Activated CD4-positive, CD25-positive, alpha-beta regulatory T cell treated with anti-CD3 and anti-CD28 coated beads, Interleukin-2, amount 50 U/mL, for 24 hours (primary cell): ENCODE results near the gene RHOG.
"Not testable (repeated sequence)": the region's sequence is repeated elsewhere in the genome, so short reads cannot be mapped to it uniquely, and the experiment has no call there.

ENCODE experiments used
- ATAC-seq, 2 donors: fragments of 150-1000 bp; cut with Tn5 transposase; one replicate each; pipeline ENCODE4 v1.10.0; 2021; ENCODE audit warnings: mild to moderate bottlenecking in 1 of 2, moderate library complexity in 1 of 2

Gene RHOG

DNA sequence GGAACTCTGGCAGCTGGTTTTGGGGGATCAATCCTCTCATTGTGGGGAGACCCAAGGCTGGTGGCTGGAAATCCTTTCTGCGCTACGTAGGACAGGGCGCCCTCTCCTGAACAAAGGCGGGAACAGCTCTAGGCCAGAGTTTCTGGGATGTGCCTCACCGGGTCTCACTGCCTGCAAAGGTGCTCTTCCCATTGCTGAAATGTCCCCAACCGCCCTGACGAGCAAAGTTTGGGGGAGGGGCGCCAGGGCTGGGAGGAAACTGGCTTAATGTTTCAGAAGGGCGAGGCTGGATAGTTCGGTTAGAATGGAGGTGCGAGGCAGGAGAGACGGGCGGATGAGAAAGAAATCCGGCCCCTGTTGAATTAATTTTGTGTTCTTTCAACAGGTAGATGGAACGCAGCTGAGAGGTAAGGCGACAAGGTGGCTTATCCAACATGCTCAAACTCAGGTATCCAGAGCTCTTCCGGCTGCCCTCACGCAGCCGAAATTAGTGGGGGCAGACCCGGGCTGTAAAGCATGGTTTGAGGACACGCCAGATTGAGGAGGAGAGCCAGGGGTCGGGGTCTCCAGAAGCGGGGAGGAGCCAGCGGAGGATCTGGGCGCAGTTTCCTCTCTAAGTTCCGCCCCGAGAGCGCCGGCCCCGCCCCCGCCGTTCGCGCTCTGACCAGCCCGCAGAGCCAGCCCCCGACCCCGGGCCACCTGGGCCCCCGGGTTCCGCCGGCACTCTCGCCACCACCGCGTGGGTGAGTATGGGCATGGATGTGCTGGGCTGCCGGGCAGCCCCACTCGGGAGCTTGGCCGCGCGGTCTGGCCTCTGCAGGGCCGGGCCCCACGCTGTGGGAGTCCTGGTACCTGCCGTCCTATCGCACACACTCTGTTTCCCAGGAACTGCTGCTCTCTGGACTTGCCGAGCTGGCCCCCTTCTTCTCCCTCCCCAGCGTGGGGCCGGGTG, 32.6 kb downstream of the RHOG start, which contains the start of gene PGAP2:
Gene PGAP2, plus strand, starts transcription at position 652 of the 952 bp plus-strand sequence. CDS start 2,700 bp downstream, outside the sequence.
- ATAC-seq = peak; percentile 71 to 76

DNA sequence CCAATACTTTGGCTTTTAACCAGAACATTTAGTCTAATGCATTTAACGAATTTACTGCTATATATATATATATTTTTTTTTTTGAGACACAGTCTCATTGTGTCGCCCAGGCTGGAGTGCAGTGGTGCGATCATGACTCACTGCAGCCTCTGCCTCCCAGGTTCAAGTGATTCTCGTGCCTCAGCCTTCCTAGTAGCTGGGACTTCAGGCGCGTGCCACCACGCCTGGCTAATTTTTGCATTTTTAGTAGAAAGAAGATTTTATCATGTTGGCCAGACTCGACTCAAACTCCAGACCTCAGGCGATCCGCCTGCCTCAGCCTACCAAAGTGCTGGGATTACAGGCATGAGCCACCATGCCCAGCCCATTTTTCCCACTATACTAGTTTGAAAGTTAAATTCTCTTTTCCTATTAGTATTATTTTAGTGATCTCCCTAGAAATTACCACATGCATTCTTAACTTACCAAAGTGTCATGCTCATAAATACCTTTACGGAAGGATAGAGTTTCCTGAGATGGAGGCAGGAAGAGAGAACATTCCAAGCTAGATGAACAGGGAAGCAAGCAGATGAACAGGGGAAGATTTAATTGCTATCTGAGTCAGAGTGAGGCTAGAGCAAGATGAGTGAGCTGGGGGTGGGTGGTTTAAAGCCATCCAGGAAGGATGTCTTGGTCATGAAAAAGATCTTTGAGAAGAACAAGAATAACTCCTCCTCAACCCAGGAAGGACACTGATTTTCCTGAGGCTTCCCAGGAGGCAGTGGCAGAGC, 36.8 kb downstream of the RHOG start:
- ATAC-seq = no peak

DNA sequence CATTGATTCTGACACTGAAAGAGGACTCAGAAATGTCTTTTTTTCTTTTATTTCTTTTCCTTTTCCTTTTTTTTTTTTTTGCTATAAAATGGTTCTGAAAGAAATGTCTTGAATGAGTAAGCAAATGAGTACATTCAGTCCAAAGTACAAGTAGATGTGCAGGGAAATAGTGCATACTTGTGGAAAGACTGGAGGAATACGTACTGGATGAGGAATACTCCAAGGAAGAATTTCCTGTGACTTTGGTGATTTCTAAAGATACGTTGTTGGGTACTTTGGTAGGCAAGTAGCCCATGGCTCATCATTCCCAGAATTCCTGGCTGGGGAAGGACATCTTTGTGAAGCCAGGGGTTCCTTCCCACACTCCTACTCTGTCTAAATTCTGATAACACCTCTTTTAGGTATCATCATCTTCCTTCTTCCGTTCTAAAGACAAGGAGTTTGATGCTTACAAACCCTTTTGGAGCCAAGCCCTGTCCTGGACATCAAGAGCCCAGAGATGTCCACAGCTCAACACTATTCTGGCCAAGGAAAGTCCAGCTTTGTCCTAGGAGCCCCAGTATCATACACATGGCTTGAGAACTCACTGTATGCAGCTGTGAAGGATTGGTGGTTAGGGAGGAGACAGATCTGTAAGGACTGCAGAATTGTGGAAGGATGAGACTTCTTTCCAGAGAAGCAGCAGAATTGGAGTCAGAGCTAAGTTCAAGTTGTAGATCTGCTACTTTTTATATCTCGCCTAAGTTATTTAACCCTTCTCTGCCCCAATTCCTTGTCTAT, 38.6 kb downstream of the RHOG start:
- no peak for ATAC-seq

DNA sequence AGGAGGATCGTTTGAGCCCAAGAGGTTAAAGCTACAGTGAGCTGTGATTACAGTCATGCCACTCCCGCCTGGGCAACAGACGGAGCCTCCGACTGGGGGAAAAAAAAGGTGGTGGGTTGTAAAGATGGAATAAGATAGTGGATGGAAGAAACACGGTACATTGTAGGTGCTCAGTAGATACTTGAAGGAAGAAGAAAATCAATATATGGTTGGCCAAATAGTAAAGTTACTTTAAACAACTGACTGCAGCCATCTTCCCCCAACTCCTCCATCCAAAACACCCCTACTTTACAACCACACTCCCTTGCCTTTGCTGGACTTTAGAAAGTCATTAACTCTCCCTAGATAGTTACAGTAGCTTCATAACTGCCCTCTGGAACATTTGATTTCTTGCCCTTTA, 40.9 kb downstream of the RHOG start:
- ATAC-seq = no peak

DNA sequence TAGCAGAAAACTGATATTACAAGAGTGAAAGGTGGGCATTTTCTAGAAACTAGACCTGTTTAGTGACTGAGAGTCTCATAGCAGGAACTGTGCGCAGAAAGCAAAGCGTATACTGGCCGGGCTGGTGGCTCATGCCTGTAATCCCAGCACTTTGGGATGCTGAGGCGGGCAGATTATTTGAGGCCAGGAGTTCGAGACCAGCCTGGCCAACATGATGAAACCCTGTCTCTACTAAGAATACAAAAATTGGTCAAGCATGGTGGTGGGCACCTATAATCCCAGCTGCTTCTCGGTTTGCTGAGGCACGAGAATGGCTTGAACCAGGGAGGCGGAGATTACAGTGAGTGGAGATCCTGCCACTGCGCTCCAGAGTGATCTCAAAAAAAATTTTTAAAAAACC, 41.6 kb downstream of the RHOG start:
- ATAC-seq = no peak

DNA sequence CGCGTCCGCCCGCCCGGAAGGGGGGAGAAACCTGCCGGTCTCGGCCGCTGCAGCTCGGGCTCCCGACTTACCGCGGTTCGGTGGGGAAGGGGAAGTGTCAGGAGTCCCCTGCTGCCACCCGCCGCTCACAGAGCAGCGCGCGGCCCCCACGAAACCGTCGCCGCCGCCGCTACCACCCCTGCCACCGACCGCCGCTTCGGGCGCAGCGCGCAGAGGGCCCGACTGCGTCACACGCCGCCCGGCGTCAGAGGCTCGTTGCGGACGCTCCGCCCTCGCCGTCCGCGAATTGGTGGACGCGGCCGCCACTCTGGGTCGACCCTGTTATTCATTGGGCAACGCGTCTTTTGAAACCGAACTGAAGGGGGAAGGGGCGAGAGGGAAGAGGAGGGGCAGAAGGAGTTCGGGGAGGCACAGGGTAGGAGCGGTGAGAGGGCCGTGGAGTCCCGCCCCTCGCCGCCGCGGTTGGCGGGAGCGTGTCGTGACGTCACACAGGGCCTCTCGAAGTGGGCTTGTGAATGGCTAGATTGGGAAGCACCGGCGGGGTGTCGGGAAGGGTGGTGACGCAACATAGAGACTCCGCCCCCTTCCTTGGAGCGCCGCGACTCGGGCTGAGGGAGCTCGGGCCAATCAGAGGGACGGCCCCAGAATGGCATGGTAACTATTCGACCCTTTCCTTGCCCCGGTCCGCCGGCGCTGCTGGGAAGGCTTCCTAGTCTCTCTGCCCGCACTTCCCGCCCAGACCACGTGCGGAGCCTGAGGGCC, 43.2 kb downstream of the RHOG start, which contains the start of gene NUP98:
Gene NUP98, minus strand, starts transcription at position 226 of the 762 bp plus-strand sequence. CDS start 15,437 bp downstream, outside the sequence.
- ATAC-seq = peak; percentile 95 to 97

DNA sequence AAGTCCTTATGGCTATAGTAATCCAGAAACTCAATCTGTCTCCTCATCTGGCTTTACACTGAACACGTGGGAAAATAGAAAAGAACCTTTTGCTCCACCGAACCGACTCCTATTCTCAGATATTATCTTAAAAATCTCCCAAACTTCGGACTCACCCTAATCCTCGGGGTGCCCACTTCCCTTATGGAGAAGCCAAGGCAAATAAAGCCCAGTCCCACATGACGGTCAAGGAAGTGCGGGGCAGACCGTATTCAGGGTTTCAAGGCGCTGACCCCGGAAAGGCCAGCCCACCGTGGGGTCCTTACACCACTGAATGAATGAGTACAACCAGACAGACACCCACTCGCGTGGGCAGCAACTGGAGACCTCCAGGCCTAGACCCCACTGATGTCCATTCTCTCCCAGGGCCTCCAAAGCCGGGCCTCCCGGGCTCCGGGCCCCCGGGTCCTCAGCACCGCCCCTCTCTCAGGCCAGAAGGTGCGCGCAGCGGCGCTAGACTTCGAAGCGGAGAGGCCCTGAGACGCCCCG, 43.9 kb downstream of the RHOG start:
- ATAC-seq = peak; percentile 31 to 33

DNA sequence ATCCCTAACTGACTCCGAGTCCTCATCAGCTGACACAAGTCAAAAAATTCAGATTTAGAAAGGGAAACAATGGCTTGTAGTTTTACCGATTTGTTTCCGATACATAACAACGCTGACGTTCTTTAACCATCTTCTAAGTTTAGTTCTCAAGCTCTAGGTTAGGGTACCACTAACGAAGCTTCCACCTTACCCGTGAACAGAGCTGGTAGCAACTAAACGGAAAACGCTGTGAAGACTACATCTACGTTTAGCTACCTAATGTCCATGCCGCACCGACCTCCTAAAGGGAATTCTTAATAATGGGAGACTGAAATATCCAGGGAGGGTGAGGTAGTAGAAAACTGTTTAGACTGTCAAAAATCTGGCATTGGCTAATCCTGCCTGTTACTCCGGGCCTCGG, 44.4 kb downstream of the RHOG start:
- ATAC-seq = no peak

DNA sequence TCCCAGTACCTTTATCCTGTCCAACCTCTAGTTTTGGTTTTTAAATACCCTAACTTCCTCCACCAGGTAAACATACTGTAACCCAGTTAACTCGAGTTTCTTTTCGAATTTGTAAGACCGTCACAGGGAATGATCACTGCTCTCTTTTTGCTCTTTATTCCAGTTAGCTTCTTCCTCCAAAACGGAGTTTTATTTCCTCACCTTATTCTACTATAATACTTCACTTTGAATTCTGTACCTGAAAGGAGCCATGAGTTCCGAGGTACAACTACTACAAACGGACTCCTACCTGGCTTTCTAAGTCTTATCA, 44.8 kb downstream of the RHOG start:
- ATAC-seq = no peak

DNA sequence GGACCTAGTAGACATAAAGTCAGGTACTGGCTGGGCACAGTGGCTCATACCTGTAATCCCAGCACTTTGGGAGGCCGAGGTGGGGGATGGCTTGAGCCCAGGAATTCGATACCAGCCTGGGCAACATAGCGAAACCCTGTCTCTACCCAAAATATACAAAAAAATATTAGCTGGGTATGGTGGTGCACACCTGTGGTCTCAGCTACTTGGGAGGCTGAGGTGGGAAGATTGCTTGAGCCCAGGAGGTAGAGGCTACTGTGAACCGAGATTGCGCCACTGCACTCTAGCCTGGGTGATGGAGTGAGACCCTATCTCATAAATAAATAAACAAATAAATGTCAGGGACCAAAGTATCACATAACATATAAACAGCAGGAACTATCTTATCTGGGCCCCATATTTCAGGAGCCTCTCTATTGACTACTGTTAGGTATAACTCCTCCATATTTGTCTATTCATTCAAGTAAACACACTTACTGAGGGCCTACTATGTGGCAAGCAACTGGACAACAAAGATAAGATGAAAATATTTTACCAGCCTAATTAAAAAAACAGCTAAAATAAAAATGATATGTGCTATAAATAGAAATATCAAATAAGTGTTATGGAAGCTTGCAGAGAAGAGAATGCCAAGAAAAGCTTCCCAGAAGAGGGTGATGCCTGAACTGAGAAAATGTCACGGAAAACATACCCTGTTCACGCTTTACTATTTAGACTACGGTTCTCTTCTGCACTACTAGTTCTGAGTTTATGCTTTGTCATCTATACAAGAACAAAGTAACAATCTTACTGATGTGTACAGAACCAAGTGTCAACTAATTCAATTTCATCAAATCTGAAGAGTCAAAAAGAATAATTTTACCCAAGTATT, 45.4 kb downstream of the RHOG start:
- no peak for ATAC-seq

DNA sequence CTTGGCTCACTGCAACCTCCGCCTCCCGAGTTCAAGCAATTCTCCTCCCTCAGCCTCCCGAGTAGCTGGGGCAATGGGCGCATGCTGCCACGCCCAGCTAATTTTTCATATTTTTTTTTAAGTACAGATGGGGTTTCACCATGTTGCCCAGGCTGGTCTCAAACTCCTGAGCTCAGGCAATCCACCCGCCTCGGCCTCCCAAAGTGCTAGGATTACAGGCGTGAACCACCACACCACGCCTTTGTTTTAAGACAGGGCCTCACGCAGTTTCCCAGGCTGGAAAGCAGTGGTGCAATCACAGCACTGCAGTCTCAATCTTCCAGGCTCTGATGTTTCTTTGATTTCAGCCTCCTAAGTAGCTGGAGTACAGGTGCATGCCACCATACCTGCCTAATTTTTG, 46.4 kb downstream of the RHOG start:
- ATAC-seq = not testable (repeated sequence)

DNA sequence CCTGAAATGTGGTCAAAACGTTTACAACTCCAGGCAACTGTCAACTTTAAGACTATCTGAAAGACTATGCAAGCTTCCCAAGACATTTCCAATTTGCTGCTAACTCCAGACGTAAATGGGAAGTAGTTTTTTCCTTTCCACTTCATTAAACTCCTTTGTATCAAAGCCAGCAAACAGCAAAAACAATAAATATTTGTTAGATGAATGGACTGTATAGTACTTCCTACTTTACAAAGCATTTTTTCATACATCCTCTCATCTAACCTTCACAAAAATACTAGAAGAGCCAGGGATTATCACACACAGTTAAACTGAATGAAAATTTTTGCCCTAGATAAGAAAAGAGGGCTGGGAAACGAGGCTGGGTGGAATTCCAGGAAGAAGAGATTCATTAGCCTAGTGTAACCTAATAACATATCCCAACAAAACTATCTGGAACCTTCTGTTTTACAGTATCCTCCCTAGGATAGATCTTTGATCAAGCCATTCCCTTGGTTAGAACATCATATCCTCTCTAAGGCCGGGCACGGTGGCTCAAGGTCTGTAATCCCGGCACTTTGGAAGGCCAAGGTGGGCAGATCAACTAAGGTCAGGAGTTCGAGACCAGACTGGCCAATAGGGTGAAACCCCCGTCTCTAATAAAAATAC, 53.9 kb downstream of the RHOG start:
- no peak for ATAC-seq

DNA sequence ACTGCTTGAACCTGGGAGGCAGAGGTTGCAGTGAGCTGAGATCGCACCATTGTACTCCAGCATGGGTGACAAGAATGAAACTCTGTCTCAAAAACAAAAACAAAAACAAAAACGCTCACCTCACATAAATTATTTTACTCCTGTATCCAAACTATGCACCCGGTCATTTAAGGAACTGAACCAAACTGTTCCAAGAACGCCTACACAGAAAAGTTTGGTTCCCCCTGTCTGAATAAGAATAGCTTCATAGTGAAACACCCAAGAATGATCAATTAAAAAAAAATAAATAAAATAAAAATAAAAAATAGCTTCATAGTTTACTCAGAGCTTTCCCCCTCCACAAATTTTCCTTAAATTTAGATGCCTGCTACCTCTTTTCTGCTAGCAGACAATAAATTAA, 57.1 kb downstream of the RHOG start:
- ATAC-seq = no peak

DNA sequence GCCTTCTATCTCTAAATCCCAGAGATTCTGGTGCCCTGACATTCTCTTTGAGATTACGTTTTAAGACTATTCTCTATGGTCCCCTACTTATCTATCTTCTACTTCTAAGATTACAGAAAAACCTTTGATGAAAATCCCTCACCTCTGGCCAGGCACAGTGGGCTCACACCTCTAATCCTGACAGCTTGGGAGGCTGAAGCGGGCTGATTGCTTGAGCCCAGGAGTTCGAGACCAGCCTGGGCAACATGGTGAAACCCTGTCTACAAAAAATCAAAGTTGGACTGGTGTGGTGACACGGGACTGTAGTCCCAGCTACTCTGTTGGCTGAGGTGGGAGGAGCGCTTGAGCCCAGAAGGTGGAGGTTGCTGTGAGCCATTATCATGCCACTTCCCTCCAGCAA, 57.8 kb downstream of the RHOG start:
- ATAC-seq = no peak

DNA sequence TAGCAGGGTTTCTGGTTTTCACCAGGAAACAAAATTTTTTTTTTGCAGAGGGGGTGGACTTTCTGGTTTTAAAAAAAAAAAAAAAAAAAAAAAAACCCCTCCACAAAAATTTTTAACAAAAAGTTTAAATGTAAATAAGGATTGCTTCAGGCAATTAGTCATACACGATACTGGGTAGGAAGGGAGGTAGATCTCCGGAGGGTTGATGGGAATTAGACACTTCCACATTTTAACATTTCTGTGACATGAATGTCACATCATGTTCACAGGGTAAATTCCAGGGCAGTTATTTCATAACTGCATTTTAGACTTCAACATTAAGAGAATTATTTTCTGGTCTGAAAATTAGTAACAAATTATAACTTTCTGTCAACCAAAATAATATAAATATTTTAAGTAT, 59.3 kb downstream of the RHOG start:
- no peak for ATAC-seq
